VCaP (cell line): ENCODE results near the gene PDLIM5.
"Not testable (repeated sequence)": the region's sequence is repeated elsewhere in the genome, so short reads cannot be mapped to it uniquely, and the experiment has no call there.

ENCODE experiments used
- H3K27ac ChIP-seq: fragments of 450-650 bp; 2 replicates; pipeline ENCODE4 v1.5.1; 2017
- CTCF ChIP-seq: fragments of 450-650 bp; conservative IDR thresholded peaks from 2 replicates; pipeline ENCODE4 v1.5.1; 2017; ENCODE audit warnings: mild to moderate bottlenecking, moderate library complexity

The PDLIM5 gene

GRCh38 chr4:94472056-94472826 lies 20.5 kb downstream of the PDLIM5 start:
- TF ChIP-seq CTCF = no peak
- peak overlapping the region; percentile 74 for H3K27ac ChIP-seq

- no peak for TF ChIP-seq CTCF
- no peak overlapping the region; the same call in 1 of the 2 replicates for H3K27ac ChIP-seq
These were observed 23.3 kb downstream of the PDLIM5 start for GRCh38 chr4:94475050-94475449.

- TF ChIP-seq CTCF = no peak
- 0 out of 2 replicates have a peak overlapping the region, but pooled peaks have one; percentile 0 for H3K27ac ChIP-seq
These were observed 24.1 kb downstream of the PDLIM5 start for GRCh38 chr4:94475794-94476193.

GRCh38 chr4:94477227-94477626 lies 25.5 kb downstream of the PDLIM5 start:
- no peak for TF ChIP-seq CTCF
- H3K27ac ChIP-seq = no peak overlapping the region

- not testable (repeated sequence) for H3K27ac ChIP-seq
These were observed 27.1 kb downstream of the PDLIM5 start for GRCh38 chr4:94478805-94479204.

- no peak overlapping the region for H3K27ac ChIP-seq
These were observed 27.8 kb downstream of the PDLIM5 start for GRCh38 chr4:94479358-94480141.

GRCh38 chr4:94480362-94480951 lies 28.7 kb downstream of the PDLIM5 start:
- no peak overlapping the region for H3K27ac ChIP-seq
- no peak for TF ChIP-seq CTCF

More at GRCh38 chr4:94479358-94480141, 27.8 kb downstream of the PDLIM5 start:
- no peak for TF ChIP-seq CTCF
